SK-N-SH (cell line): ENCODE results near the gene RSRP1. TPM values are rescaled to one million over a fixed set of nuclear protein-coding genes. Genes with fewer than 3 reads are reported as not detected.

Source experiments
- CTCF ChIA-PET: fragments of 300-600, 350-600 bp; formaldehyde crosslinking; extraction: SDS; loops from one replicate; lab custom pipeline; 2021; lab: Yijun Ruan, JAX
- POLR2A ChIA-PET: fragments of 350-600 bp; sonication (Branson Sonifier 250); formaldehyde crosslinking; extraction: SDS; loops from one replicate; lab custom pipeline; 2020; ENCODE audit warnings: antibody characterized with exemption, inconsistent platforms; lab: Yijun Ruan, JAX
- DNase-seq: peaks from one replicate; pipeline ENCODE4 v3.0.0; 2012
- H2AFZ ChIP-seq: fragments of 200-600 bp; sonication (generic); 2 replicates; pipeline ENCODE4 v1.8.1; 2016; ENCODE audit warnings: antibody characterized with exemption, mild to moderate bottlenecking, low read depth
- H3F3A ChIP-seq: fragments of 200-600 bp; sonication (generic); replicated peaks from 2 replicates; pipeline ENCODE3; 2016; ENCODE audit warnings: antibody characterized with exemption, mild to moderate bottlenecking; ENCODE audit not compliant: insufficient read depth
- H3K27ac ChIP-seq, 2 experiments: fragments of 200-500 bp in 1 of 2; fragments of 200-600 bp in 1 of 2; sonication (Bioruptor generic) in 1 of 2; sonication (generic), shearing (Covaris generic) in 1 of 2; 2 replicates each; pipeline versions ENCODE4 v1.5.1 to v1.6.1; 2014 to 2016; ENCODE audit warnings: low read depth in 2 of 2, inconsistent platforms in 1 of 2, low read length in 1 of 2, mild to moderate bottlenecking in 1 of 2, mixed read lengths in 1 of 2
- H3K27me3 ChIP-seq: fragments of 200-600 bp; sonication (generic), shearing (Covaris generic); 2 replicates; pipeline ENCODE4 v1.6.1; 2016; ENCODE audit warnings: mixed run types; ENCODE audit not compliant: insufficient read depth
- H3K36me3 ChIP-seq, 2 experiments: fragments of 200-500 bp in 1 of 2; fragments of 200-600 bp in 1 of 2; sonication (Bioruptor generic) in 1 of 2; sonication (generic) in 1 of 2; replicated peaks in 1 of 2; 2 replicates each; pipeline versions ENCODE3 to v1.5.1; 2014 to 2016; ENCODE audit warnings: low read length in 1 of 2, mild to moderate bottlenecking in 1 of 2; ENCODE audit not compliant: insufficient read depth in 2 of 2, control insufficient read depth in 1 of 2
- H3K4me1 ChIP-seq, 2 experiments: fragments of 200-500 bp in 1 of 2; fragments of 200-600 bp in 1 of 2; sonication (Bioruptor generic) in 1 of 2; sonication (generic), shearing (Covaris generic) in 1 of 2; 2 replicates each; pipeline versions ENCODE4 v1.5.1 to v1.6.1; 2014 to 2016; ENCODE audit warnings: low read depth in 1 of 2, low read length in 1 of 2, mixed run types in 1 of 2; ENCODE audit not compliant: insufficient read depth in 2 of 2, control insufficient read depth in 1 of 2
- H3K4me2 ChIP-seq: fragments of 200-600 bp; sonication (generic), shearing (Covaris generic); 2 replicates; pipeline ENCODE4 v1.6.1; 2017; ENCODE audit warnings: mixed run types
- H3K4me3 ChIP-seq, 2 experiments: fragments of 200-500 bp in 1 of 2; fragments of 200-600 bp in 1 of 2; sonication (Bioruptor generic) in 1 of 2; sonication (generic), shearing (Covaris generic) in 1 of 2; 2 replicates each; pipeline versions ENCODE4 v1.5.1 to v1.8.1; 2014 to 2016; ENCODE audit warnings: low read depth in 2 of 2, inconsistent platforms in 1 of 2, low read length in 1 of 2, mild to moderate bottlenecking in 1 of 2, mixed read lengths in 1 of 2, moderate library complexity in 1 of 2
- H3K79me2 ChIP-seq: fragments of 200-600 bp; sonication (generic); 2 replicates; pipeline ENCODE4 v1.8.1; 2017; ENCODE audit warnings: mild to moderate bottlenecking; ENCODE audit not compliant: insufficient read depth
- H3K9ac ChIP-seq: fragments of 200-600 bp; sonication (generic); 2 replicates; pipeline ENCODE4 v1.6.1; 2017; ENCODE audit warnings: mixed run types
- H3K9me2 ChIP-seq: fragments of 200-600 bp; sonication (generic); 2 replicates; pipeline ENCODE4 v1.6.1; 2017; ENCODE audit warnings: mixed run types
- H3K9me3 ChIP-seq: fragments of 200-600 bp; sonication (generic); 2 replicates; pipeline ENCODE4 v1.6.1; 2017; ENCODE audit warnings: mixed run types, mild to moderate bottlenecking, moderate library complexity
- H4K20me1 ChIP-seq: fragments of 200-600 bp; sonication (generic); 2 replicates; pipeline ENCODE4 v1.6.1; 2017; ENCODE audit warnings: mild to moderate bottlenecking, mixed run types; ENCODE audit not compliant: insufficient read depth
- CTCF ChIP-seq: fragments of 200-600 bp; sonication (generic); IDR thresholded peaks from 2 replicates; pipeline ENCODE4 v1.6.1; 2017; ENCODE audit warnings: antibody characterized with exemption, mild to moderate bottlenecking, moderate library complexity
- FOSL2 ChIP-seq: IDR thresholded peaks from 2 replicates; pipeline ENCODE4 v1.4.0; 2012; ENCODE audit warnings: low read depth, mild to moderate bottlenecking, moderate library complexity, borderline replicate concordance
- FOXM1 ChIP-seq: IDR thresholded peaks from 2 replicates; pipeline ENCODE4 v1.4.0; 2012; ENCODE audit warnings: low read depth, mild to moderate bottlenecking
- GABPA ChIP-seq: IDR thresholded peaks from 2 replicates; pipeline ENCODE4 v1.4.0; 2012; ENCODE audit warnings: low read depth, mild to moderate bottlenecking
- MEF2A ChIP-seq: IDR thresholded peaks from 2 replicates; pipeline ENCODE4 v1.4.0; 2012; ENCODE audit warnings: low read depth, borderline replicate concordance
- MXI1 ChIP-seq: IDR thresholded peaks from 2 replicates; pipeline ENCODE4 v1.6.1; 2012; ENCODE audit warnings: mild to moderate bottlenecking, low read depth, low read length, improper control_type of control experiment
- PBX3 ChIP-seq: IDR thresholded peaks from 2 replicates; pipeline ENCODE4; 2012
- POLR2AphosphoS5 ChIP-seq: IDR thresholded peaks from 2 replicates; pipeline ENCODE4 v1.6.1; 2012; ENCODE audit warnings: low read depth, low read length
- YY1 ChIP-seq: IDR thresholded peaks from 2 replicates; pipeline ENCODE4 v1.4.0; 2012; ENCODE audit warnings: low read depth, mild to moderate bottlenecking
- WGBS: methylation state at CpG from one replicate; pipeline ENCODE4 v1.1.6; 2017; ENCODE audit warnings: low lambda C conversion rate; 5-methylcytosine and 5-hydroxymethylcytosine counted together
- polyA plus RNA-seq, 3 experiments: library from polyadenylated mRNA; depleted of rRNA; stranded (reverse); fragments of >200 nt; gene quantifications; 2 replicates each; pipeline ENCODE4 v1.2.3, GENCODE V29; 2012
- TF ChIP-seq, protein P1 (sequence below): fragments of 150-350 bp; IDR thresholded peaks from 2 replicates; pipeline ENCODE4 v1.6.1; 2016; ENCODE audit warnings: mild to moderate bottlenecking, low read depth, low read length

RSRP1 gene
- polyA plus RNA-seq, 1 of the 3 experiments (the other 2 are of a cell fraction), result 126 TPM

DNA sequence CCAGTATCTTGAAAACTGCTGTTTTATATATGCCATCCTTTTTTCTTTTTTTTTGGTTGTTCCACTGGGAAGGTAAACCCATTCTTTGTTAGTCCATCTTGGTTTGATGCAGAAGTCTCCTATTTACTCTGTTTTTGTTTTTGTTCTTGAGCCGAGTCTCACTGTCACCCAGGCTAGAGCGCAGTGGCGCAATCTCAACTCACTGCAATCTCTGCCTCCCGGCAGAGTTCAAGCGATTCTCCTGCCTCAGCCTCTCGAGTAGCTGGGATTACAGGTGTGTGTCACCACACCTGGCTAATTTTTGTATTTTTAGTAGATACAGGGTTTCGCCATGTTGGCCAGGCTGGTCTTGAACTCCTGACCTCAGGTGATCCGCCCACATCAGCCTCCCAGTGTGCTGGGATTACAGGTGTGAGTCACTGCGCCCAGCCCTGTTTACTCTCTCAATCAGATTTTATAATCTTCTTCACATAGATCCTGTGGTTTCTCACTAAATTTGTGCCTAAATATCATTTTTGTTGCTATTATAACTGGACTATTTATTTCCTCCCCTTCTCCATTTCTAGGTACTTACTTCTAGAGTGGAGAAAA is 27.5 kb downstream of the RSRP1 start:
- no peak overlapping the region for H3K9ac ChIP-seq
- ChIA-PET POLR2A (interaction anchor here (0.9 to 1.2 kb wide), 2 partner anchors 12 to 13 kb away, joined by 4 read pairs; partner anchors contain the start of gene SYF2), CTCF (interaction anchor here (1.1 to 1.8 kb wide), 2 partner anchors 15 to 289 kb away, joined by 3 to 8 read pairs; no protein-coding TSS in a partner anchor)
- 97% methylated on average over 9 of the region's 9 CpGs for WGBS
- no peak overlapping the region for H2AFZ ChIP-seq
- DNase-seq, result no peak
- peaks cover 17% of the 10 kb centered on the region for H3F3A ChIP-seq
- H3K27me3 ChIP-seq, result no peaks in the 10 kb centered on the region
- no peak overlapping the region for H3K4me2 ChIP-seq
- H3K36me3 ChIP-seq, result peaks cover 31 to 33% of the 10 kb centered on the region in 2 experiments
- H3K9me2 ChIP-seq, result no peaks in the 10 kb centered on the region
- H4K20me1 ChIP-seq, result no peaks in the 10 kb centered on the region
- no peaks in the 10 kb centered on the region for H3K4me1 ChIP-seq
- TF ChIP-seq FOSL2 (no peak), FOXM1 (no peak), YY1 (no peak), MEF2A (no peak), CTCF (no peak)
- TF ChIP-seq, protein P1, sequence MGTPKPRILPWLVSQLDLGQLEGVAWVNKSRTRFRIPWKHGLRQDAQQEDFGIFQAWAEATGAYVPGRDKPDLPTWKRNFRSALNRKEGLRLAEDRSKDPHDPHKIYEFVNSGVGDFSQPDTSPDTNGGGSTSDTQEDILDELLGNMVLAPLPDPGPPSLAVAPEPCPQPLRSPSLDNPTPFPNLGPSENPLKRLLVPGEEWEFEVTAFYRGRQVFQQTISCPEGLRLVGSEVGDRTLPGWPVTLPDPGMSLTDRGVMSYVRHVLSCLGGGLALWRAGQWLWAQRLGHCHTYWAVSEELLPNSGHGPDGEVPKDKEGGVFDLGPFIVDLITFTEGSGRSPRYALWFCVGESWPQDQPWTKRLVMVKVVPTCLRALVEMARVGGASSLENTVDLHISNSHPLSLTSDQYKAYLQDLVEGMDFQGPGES, result no peak
- no peak overlapping the region for H3K27ac ChIP-seq
- H3K4me3 ChIP-seq, result no peak overlapping the region
- H3K9me3 ChIP-seq, result no peaks in the 10 kb centered on the region
- H3K79me2 ChIP-seq, result no peaks in the 10 kb centered on the region

GRCh38 chr1:25217598-25218232 is 29.5 kb downstream of the RSRP1 start:
- Histone ChIP-seq H3K9me3 (no peaks in the 10 kb centered on the region), H3F3A (peaks cover 17% of the 10 kb centered on the region), H3K79me2 (no peaks in the 10 kb centered on the region), H3K4me1 (no peaks in the 10 kb centered on the region), H3K9ac (no peak overlapping the region), H3K27me3 (no peaks in the 10 kb centered on the region), H3K4me3 (no peak overlapping the region), H3K36me3 (peaks cover 15 to 16% of the 10 kb centered on the region in 2 experiments), H3K27ac (no peak overlapping the region), H2AFZ (no peak overlapping the region), H3K9me2 (no peaks in the 10 kb centered on the region), H4K20me1 (no peaks in the 10 kb centered on the region), H3K4me2 (no peak overlapping the region)
- POLR2A ChIA-PET, result interaction anchor here (1.4 kb wide), 1 partner anchor 15 kb away, joined by 3 read pairs; the partner anchor contains the start of gene SYF2
- CTCF ChIA-PET, result interaction anchor here (1.4 kb wide), 1 partner anchor 11 kb away, joined by 3 read pairs; no protein-coding TSS in a partner anchor
- no peak for DNase-seq
- 78% methylated on average over 6 of the region's 8 CpGs for WGBS
- no peak for TF ChIP-seq YY1
- TF ChIP-seq MXI1, result no peak
- TF ChIP-seq POLR2AphosphoS5, result no peak
- TF ChIP-seq PBX3, result no peak
- no peak for TF ChIP-seq GABPA
